T-helper 2 cell treated with Interferon-gamma antibody and Interleukin-4, amounts not matched to agents 5 μg/mL and 100 μg/mL, for 36 hours (primary cell): Measurements from ENCODE around the gene PAPLN.
"Not testable (repeated sequence)": the region's sequence is repeated elsewhere in the genome, so short reads cannot be mapped to it uniquely, and the experiment has no call there.

ENCODE experiments used
- DNase-seq: peaks from one replicate; pipeline ENCODE4 v3.0.0; 2021; ENCODE audit warnings: low spot score
- H3K27ac Mint-ChIP-seq: one replicate; pipeline ENCODE4 v1.8.0; 2021; ENCODE audit warnings: mild to moderate bottlenecking, mixed read lengths
- H3K27me3 Mint-ChIP-seq: one replicate; pipeline ENCODE4 v1.8.0; 2021; ENCODE audit warnings: low read depth, mixed read lengths
- H3K36me3 Mint-ChIP-seq: one replicate; pipeline ENCODE4 v1.8.0; 2021; ENCODE audit warnings: low read depth, mixed read lengths
- H3K4me1 Mint-ChIP-seq: one replicate; pipeline ENCODE4 v1.8.0; 2021; ENCODE audit warnings: low read depth, mixed read lengths
- H3K4me3 Mint-ChIP-seq: one replicate; pipeline ENCODE4 v1.8.0; 2022; ENCODE audit warnings: mild to moderate bottlenecking, moderate library complexity, mixed read lengths
- H3K9me3 Mint-ChIP-seq: one replicate; pipeline ENCODE4 v1.8.0; 2021; ENCODE audit warnings: mixed read lengths

PAPLN gene

DNA sequence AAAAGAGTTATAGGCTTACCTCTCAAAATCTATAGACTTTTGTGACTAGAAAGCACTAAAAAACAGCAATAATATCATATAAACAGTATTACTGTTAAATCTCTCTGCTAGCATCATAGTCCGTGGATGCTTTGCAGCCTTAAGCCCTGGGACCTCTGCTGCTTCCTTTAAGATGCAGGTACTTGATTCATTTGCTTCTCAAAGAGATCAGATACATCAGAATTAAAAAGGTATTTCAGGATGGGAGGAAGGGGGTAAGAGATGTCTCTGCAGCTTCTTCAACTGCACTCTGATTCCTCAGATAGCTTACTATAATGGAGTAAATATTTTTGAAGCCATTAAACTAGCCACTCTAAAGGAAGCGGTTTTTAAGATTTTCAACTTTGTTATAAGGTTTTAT lies 49.3 kb downstream of the PAPLN start:
- H3K9me3 Mint-ChIP-seq, result no peaks in the 10 kb centered on the region
- no peak overlapping the region for H3K27ac Mint-ChIP-seq
- peaks cover 19% of the 10 kb centered on the region for H3K4me1 Mint-ChIP-seq
- no peak overlapping the region for H3K4me3 Mint-ChIP-seq
- peaks cover 31% of the 10 kb centered on the region for H3K36me3 Mint-ChIP-seq
- no peaks in the 10 kb centered on the region for H3K27me3 Mint-ChIP-seq
- DNase-seq, result no peak

DNA sequence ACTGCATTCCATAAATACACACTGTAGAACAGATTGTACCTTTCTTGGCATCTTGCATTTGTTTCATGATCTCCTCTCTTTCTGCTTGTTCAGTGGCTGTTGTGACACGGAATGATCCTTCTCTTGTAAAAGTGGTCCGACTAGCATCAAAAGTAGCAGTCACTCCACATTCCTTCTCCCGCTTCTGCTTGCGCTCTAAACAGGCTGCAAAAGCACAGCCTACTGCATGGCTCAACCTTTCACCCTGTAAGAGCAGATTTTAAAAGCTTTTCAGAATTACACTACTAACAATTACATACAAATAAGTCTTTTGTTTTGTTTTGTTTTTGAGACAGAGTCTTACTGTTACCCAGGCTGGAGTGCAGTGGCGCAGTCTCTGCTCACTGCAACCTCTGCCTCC lies 49.8 kb downstream of the PAPLN start:
- DNase-seq, result no peak
- Mint-ChIP-seq H3K27me3 (no peaks in the 10 kb centered on the region), H3K4me3 (no peak overlapping the region), H3K36me3 (peaks cover 30% of the 10 kb centered on the region), H3K9me3 (no peaks in the 10 kb centered on the region), H3K27ac (no peak overlapping the region), H3K4me1 (peaks cover 17% of the 10 kb centered on the region)

DNA sequence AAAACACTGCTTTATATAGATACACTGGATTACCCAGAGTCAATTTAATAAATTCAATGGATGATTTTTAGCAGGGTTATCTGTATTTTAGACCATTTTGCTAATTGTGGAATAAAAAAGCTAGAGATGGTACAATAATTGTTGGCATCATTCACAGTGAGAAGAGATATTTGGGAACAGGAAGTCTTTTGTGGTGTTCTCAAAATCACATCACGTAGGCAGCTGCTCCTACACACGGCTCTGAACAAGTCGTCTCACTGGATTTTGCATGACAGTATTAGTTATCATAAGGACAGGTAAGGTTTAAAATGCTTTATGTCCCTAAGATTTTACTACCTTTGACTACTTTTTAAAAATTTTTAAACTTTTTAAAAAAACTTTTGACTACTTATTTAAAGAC lies 52.0 kb downstream of the PAPLN start:
- DNase-seq, result no peak
- no peak overlapping the region for H3K27ac Mint-ChIP-seq
- H3K4me1 Mint-ChIP-seq, result peaks cover 19% of the 10 kb centered on the region
- no peaks in the 10 kb centered on the region for H3K9me3 Mint-ChIP-seq
- H3K4me3 Mint-ChIP-seq, result no peak overlapping the region
- H3K36me3 Mint-ChIP-seq, result peaks cover 27% of the 10 kb centered on the region
- no peaks in the 10 kb centered on the region for H3K27me3 Mint-ChIP-seq

DNA sequence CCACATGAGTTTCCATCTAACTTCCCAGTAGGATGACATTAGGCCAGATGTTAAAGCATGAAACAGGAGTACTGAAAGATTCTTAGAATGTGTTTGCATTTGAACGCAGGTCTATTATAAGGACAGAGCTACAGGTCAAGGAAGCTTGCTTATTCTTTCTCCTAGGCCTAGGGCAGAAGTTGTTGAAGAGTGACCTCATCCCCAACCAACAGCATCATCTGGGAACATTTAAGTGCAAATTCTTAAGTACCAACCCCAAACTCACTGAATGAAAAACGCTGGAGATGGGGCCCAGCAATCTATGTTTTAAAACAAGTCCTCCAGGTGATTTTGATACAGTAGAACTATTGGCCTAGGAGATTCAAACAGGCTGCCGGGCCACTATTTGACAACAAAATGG lies 52.4 kb downstream of the PAPLN start:
- Mint-ChIP-seq H3K27me3 (no peaks in the 10 kb centered on the region), H3K9me3 (no peaks in the 10 kb centered on the region), H3K4me1 (peaks cover 19% of the 10 kb centered on the region), H3K27ac (no peak overlapping the region), H3K4me3 (no peak overlapping the region), H3K36me3 (peaks cover 25% of the 10 kb centered on the region)
- no peak for DNase-seq

DNA sequence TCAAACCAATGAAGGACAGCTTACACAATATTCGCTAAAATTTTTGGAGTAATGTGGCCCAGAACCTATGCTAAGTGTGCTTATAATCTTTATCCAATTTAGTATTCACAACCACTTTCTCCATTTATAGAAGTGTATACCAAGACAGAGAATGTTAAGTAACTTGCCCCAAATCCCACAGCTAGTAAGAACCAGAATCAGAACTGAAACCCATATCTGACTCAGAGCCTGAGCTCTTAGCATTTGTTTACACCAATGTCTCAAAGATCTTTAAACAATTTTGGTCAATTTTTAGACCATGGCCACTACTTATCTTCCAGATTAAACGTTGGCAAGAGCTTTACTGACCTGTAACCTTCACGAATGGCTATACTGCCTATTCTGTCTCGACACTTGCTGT lies 53.0 kb downstream of the PAPLN start:
- H3K4me1 Mint-ChIP-seq, result peaks cover 19% of the 10 kb centered on the region
- no peaks in the 10 kb centered on the region for H3K9me3 Mint-ChIP-seq
- DNase-seq, result peak; percentile 49
- H3K4me3 Mint-ChIP-seq, result no peak overlapping the region
- peaks cover 25% of the 10 kb centered on the region for H3K36me3 Mint-ChIP-seq
- H3K27me3 Mint-ChIP-seq, result no peaks in the 10 kb centered on the region
- H3K27ac Mint-ChIP-seq, result no peak overlapping the region

DNA sequence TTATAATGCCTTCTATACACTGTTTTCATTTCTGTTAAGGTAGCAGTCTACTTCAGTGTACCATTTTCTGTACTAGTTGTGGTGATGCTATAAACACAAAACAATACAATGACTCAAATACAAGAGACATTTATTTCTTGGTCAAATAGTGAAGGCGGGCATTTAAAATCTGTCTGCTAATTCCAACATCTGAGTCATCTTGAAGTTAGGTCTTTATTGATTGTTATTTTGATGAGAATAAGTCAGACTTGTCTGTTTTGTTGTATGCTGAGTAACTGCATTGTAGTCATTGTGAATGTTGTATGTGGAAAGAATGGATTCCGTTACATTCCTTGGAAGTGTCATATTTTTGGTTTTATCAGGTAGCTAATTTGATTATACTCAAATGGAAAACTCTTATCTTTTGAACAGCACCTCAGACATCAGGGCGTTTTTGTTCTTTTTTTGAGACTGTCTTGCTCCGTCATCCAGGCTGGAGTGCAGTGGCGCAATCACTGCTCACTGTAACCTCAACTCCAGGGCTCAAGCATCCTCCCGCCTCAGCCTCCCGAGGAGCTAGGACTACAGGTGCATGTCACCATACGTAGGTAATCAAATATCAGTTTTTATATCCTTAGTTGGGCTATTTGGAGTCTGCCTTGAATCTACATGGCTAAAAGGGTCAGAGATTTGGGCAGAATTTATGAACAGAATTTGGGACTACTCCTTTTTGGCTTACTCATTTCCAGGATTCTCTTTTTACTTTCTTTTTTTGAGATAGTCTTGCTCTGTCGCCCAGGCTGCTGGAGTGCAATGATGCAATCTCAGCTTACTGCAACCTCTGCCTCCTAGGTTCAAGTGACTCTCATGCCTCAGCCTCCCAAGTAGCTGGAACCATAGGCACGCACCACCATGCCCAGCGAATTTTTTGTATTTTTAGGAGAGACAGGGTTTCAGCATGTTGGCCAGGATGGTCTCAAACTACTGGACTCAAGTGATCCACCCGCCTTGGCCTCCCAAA lies 56.8 kb downstream of the PAPLN start:
- no peak for DNase-seq
- Mint-ChIP-seq H3K9me3 (no peaks in the 10 kb centered on the region), H3K27ac (no peak overlapping the region), H3K4me1 (peaks cover 17% of the 10 kb centered on the region), H3K36me3 (peaks cover 17% of the 10 kb centered on the region), H3K4me3 (no peak overlapping the region), H3K27me3 (no peaks in the 10 kb centered on the region)

DNA sequence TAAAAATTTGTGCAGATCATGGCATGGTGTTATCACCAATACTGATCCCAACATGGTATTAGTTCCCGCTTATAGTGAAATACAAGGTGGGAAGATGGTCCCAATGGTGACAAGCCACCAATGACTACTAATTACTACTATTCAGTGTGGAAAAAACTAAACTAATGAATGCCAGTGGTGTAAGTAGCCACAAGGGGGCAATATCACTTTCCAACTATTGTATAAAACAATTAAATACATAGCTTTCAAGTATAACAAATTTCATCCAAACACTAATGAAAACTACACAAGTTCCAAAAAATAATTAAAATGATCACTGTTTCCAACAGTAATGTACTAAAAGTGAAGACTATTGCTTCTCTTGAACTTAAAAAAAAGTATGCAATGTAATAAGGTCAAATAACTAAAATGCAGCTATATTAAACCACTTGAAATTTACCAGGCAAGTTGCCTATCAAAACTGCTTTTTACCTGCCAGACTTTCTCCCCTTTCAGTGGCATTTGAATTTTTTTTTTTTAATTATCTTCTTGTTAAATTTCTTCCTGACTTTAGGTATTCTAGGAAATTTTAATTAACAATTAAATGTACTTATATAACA lies 58.0 kb downstream of the PAPLN start:
- Mint-ChIP-seq H3K9me3 (no peaks in the 10 kb centered on the region), H3K4me1 (peaks cover 6% of the 10 kb centered on the region), H3K27me3 (no peaks in the 10 kb centered on the region), H3K27ac (no peak overlapping the region), H3K4me3 (no peak overlapping the region), H3K36me3 (peaks cover 19% of the 10 kb centered on the region)
- no peak for DNase-seq

DNA sequence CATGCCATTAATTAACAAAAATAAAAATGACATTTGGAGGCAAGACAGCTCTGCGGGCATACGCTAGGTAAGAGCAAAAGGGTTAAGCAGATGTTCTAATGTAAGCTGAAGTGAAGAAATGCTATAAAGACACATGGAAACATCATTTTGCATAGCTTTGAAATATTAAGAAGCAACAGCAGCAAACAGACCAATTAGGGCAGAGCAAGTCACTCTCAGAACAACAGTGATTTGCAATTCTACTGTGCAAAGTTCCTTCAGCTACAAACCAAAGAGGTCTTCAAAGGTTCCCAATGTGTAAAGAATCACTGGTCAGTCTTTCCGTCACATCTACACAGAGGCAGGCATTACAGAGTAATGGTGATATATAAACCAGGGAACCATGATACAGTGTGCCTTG lies 68.2 kb downstream of the PAPLN start:
- no peaks in the 10 kb centered on the region for H3K9me3 Mint-ChIP-seq
- H3K27me3 Mint-ChIP-seq, result no peaks in the 10 kb centered on the region
- H3K4me1 Mint-ChIP-seq, result peaks cover 1% of the 10 kb centered on the region
- no peak for DNase-seq
- no peak overlapping the region for H3K27ac Mint-ChIP-seq
- H3K4me3 Mint-ChIP-seq, result no peak overlapping the region
- H3K36me3 Mint-ChIP-seq, result no peaks in the 10 kb centered on the region

DNA sequence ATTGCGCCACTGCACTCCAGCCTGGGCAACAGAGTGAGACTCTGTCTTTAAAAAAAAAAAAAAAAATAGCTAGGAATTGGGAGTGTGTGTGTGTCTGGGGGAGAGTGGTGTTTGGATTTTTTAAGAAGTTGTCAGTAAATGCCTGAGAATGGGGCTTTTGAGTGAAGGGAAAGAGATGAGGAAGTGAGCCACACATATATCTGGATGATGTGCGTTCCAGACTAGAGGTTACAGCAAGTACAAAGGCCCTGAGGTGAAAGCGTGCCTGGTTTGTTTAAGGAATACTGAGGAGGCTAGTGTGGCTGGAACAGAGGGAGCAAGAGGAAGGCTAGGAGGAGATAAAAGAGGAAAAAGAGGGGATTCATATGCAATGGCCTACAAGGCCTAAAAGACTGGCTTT lies 70.0 kb downstream of the PAPLN start:
- Mint-ChIP-seq H3K4me1 (peaks cover 7% of the 10 kb centered on the region), H3K27ac (no peak overlapping the region), H3K27me3 (no peaks in the 10 kb centered on the region), H3K9me3 (no peaks in the 10 kb centered on the region), H3K36me3 (no peaks in the 10 kb centered on the region), H3K4me3 (no peak overlapping the region)
- DNase-seq, result no peak

DNA sequence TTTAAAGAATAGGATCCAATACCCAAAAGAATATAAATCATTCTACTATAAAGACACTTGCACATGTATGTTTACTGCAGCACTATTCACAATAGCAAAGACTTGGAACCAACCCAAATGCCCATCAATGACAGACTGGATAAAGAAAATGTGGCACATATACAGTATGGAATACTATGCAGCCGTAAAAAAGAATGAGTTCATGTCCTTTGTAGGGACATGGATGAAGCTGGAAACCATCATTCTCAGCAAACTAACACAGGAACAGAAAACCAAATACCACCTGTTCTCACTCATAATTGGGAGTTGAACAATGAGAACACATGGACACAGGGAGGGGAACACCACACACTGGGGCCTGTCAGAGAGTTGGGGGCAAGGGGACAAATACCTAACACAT lies 71.9 kb downstream of the PAPLN start:
- not testable (repeated sequence) for H3K27me3 Mint-ChIP-seq, H3K4me3 Mint-ChIP-seq, H3K9me3 Mint-ChIP-seq, H3K27ac Mint-ChIP-seq, DNase-seq, H3K4me1 Mint-ChIP-seq, H3K36me3 Mint-ChIP-seq

DNA sequence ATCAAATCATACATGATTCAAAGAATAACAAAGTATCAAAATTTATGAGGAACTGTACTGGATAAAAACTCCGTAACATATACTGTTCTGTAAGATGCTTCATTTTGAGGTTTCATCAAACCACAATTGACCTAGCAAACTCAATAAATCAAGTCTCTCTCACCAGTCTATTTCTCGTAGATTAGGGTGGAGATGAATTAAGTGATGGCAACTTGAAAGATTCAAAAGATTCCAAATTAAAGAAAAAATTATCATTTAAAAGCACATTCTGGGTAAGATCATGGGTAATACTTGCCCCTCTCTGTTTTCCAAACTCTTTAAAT lies 74.4 kb downstream of the PAPLN start:
- Mint-ChIP-seq H3K27ac (no peak overlapping the region), H3K4me3 (no peak overlapping the region), H3K36me3 (no peaks in the 10 kb centered on the region), H3K9me3 (no peaks in the 10 kb centered on the region), H3K27me3 (no peaks in the 10 kb centered on the region), H3K4me1 (peaks cover 6% of the 10 kb centered on the region)
- no peak for DNase-seq

DNA sequence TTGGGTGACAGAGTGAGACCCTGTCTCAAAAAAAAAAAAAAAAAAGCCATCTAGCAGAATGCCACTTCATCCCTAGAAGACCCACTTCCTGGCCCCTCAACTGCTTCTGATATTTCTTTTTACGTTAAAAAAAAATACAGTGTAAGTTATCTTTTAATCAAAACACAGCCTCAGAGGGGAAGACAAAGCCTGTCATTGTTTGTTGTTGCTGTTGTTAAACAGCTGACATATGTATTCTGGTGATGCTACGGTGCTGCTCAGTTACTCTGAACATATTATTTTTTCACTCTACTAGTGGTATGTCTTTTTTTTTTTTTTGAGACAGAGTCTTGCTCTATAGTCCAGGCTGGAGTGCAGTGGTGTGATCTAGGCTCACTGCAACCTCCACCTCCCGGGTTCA lies 75.4 kb downstream of the PAPLN start:
- H3K4me3 Mint-ChIP-seq, result no peak overlapping the region
- no peak overlapping the region for H3K27ac Mint-ChIP-seq
- no peaks in the 10 kb centered on the region for H3K36me3 Mint-ChIP-seq
- H3K9me3 Mint-ChIP-seq, result no peaks in the 10 kb centered on the region
- peaks cover 6% of the 10 kb centered on the region for H3K4me1 Mint-ChIP-seq
- DNase-seq, result no peak
- H3K27me3 Mint-ChIP-seq, result no peaks in the 10 kb centered on the region

DNA sequence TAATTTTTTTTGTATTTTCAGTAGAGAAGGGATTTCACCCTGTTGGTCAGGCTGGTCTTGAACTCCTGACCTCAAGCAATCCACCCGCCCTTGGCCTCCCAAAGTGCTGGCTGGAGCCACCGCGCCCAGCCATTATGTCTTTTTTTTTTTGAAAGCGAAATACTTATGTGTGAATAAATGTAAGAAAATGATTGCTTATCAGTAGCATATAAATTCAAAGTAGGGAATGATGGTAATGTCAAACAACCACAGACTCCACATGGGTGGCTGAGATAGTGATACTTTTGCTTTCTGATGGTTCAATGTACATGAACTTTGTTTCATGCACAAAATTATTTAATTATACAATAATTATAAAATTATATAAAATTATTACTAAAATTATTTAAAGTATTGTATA lies 75.8 kb downstream of the PAPLN start:
- H3K27ac Mint-ChIP-seq, result no peak overlapping the region
- peaks cover 6% of the 10 kb centered on the region for H3K4me1 Mint-ChIP-seq
- no peak for DNase-seq
- no peak overlapping the region for H3K4me3 Mint-ChIP-seq
- no peaks in the 10 kb centered on the region for H3K27me3 Mint-ChIP-seq
- no peaks in the 10 kb centered on the region for H3K9me3 Mint-ChIP-seq
- H3K36me3 Mint-ChIP-seq, result no peaks in the 10 kb centered on the region

DNA sequence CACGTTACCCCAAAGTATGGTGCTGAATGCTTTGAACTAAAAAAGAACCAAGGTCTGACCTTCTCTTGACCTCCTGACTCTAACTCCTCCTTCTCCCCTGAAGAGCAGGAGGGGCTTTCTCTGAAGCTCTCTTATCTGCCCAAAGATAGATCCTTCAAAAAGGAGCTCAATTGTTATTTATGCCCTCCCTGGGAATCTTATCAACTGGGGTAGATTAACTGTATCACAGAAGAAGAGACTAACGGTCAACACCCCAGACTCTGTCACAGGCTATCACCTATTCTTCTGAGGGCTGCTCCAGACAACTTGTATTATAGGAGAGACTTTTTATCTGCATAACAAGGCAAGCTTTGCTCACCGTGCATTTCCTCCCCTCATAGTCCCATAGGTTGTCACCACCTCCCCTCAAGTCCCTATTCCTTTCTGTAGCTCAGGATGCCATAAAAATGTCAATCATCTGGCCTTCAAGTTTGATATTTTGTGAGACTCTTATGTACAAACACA lies 86.6 kb downstream of the PAPLN start:
- no peak overlapping the region for H3K4me3 Mint-ChIP-seq
- no peak for DNase-seq
- no peak overlapping the region for H3K27ac Mint-ChIP-seq
- no peaks in the 10 kb centered on the region for H3K27me3 Mint-ChIP-seq
- H3K4me1 Mint-ChIP-seq, result peaks cover 22% of the 10 kb centered on the region
- H3K36me3 Mint-ChIP-seq, result peaks cover 7% of the 10 kb centered on the region
- no peaks in the 10 kb centered on the region for H3K9me3 Mint-ChIP-seq
